ENCODE measurements around the gene CLIC5. TPM values are rescaled to one million over a fixed set of nuclear protein-coding genes. Genes with fewer than 3 reads are reported as not detected.

CLIC5 gene
- polyA plus RNA-seq, 1 donor (not counting 4 experiments of a cell fraction or from before 2014, with no cell fraction given), result 0.09 TPM

- Histone ChIP-seq H3K4me1 (ENCODE audit: control insufficient read depth, extremely low read depth, insufficient read depth, low read length) (no peaks in the 10 kb centered on the region), H3K9ac (ENCODE audit: control insufficient read depth, extremely low read depth, insufficient read depth, low read length) (no peak overlapping the region), H3K36me3 (ENCODE audit: control insufficient read depth in 2 of 2, extremely low read depth in 1 of 2, insufficient read depth in 2 of 2, low read length in 2 of 2) (no peaks in the 10 kb centered on the region), H2AFZ (ENCODE audit: control insufficient read depth, low read length) (no peak overlapping the region), H3K4me3 (ENCODE audit: control insufficient read depth in 2 of 3, extremely low read depth in 1 of 3, insufficient read depth in 2 of 3, low read depth in 1 of 3, low read length in 3 of 3) (no peak overlapping the region), H3K9me3 (ENCODE audit: control insufficient read depth, low read depth, low read length) (no peaks in the 10 kb centered on the region), H3K27ac (ENCODE audit: control insufficient read depth, insufficient read depth, low read length) (no peak overlapping the region), H3K4me2 (ENCODE audit: control insufficient read depth, extremely low read depth, insufficient read depth, low read depth, low read length) (no peak overlapping the region), H3K79me2 (ENCODE audit: control insufficient read depth, insufficient read depth, low read length) (no peaks in the 10 kb centered on the region), H4K20me1 (ENCODE audit: control insufficient read depth, extremely low read depth, insufficient read depth, low read length) (no peaks in the 10 kb centered on the region), H3K9me1 (ENCODE audit: control insufficient read depth, extremely low read depth, insufficient read depth, low read length) (no peaks in the 10 kb centered on the region), H3K27me3 (ENCODE audit: control insufficient read depth, extremely low read depth, insufficient read depth, low read length) (no peaks in the 10 kb centered on the region)
- no peak for DNase-seq (ENCODE audit: low read depth, low spot score)
- dilution Hi-C loops (cut with MboI; ENCODE audit: extremely low pct_ligation_motif_present, low sequenced_read_pairs), result no loop called here
- TF ChIP-seq EZH2 (IDR thresholded peaks at IDR 0.05; ENCODE audit: low read length) (no peak), CTCF (optimal IDR thresholded peaks at IDR 0.05 in 1 of 3, IDR thresholded peaks at IDR 0.05 in 1 of 3, conservative IDR thresholded peaks at IDR 0.05 in 1 of 3; ENCODE audit: extremely low read depth in 1 of 3, insufficient read depth in 2 of 3, low read length in 3 of 3) (no peak)
- no peak for FAIRE-seq
These were observed 17.7 kb downstream of the CLIC5 start for GRCh38 chr6:45997875-45998506.

- dilution Hi-C loops (cut with MboI; ENCODE audit: extremely low pct_ligation_motif_present, low sequenced_read_pairs), result no loop called here
- Histone ChIP-seq H3K9me1 (ENCODE audit: control insufficient read depth, extremely low read depth, insufficient read depth, low read length) (no peaks in the 10 kb centered on the region), H3K4me3 (ENCODE audit: control insufficient read depth in 2 of 3, extremely low read depth in 1 of 3, insufficient read depth in 2 of 3, low read depth in 1 of 3, low read length in 3 of 3) (no peak overlapping the region), H3K79me2 (ENCODE audit: control insufficient read depth, insufficient read depth, low read length) (no peaks in the 10 kb centered on the region), H3K9ac (ENCODE audit: control insufficient read depth, extremely low read depth, insufficient read depth, low read length) (no peak overlapping the region), H3K27ac (ENCODE audit: control insufficient read depth, insufficient read depth, low read length) (no peak overlapping the region), H2AFZ (ENCODE audit: control insufficient read depth, low read length) (no peak overlapping the region), H3K4me2 (ENCODE audit: control insufficient read depth, extremely low read depth, insufficient read depth, low read depth, low read length) (no peak overlapping the region), H4K20me1 (ENCODE audit: control insufficient read depth, extremely low read depth, insufficient read depth, low read length) (no peaks in the 10 kb centered on the region), H3K27me3 (ENCODE audit: control insufficient read depth, extremely low read depth, insufficient read depth, low read length) (peaks cover 3% of the 10 kb centered on the region), H3K9me3 (ENCODE audit: control insufficient read depth, low read depth, low read length) (no peaks in the 10 kb centered on the region), H3K36me3 (ENCODE audit: control insufficient read depth in 2 of 2, extremely low read depth in 1 of 2, insufficient read depth in 2 of 2, low read length in 2 of 2) (no peaks in the 10 kb centered on the region), H3K4me1 (ENCODE audit: control insufficient read depth, extremely low read depth, insufficient read depth, low read length) (no peaks in the 10 kb centered on the region)
- FAIRE-seq (no peak), DNase-seq (ENCODE audit: low read depth, low spot score) (no peak)
- no peak for TF ChIP-seq CTCF (optimal IDR thresholded peaks at IDR 0.05 in 1 of 3, IDR thresholded peaks at IDR 0.05 in 1 of 3, conservative IDR thresholded peaks at IDR 0.05 in 1 of 3; ENCODE audit: extremely low read depth in 1 of 3, insufficient read depth in 2 of 3, low read length in 3 of 3)
- no peak for TF ChIP-seq EZH2 (IDR thresholded peaks at IDR 0.05; ENCODE audit: low read length)
These were observed 24.5 kb downstream of the CLIC5 start for GRCh38 chr6:45991189-45991588.
